HuH-7.5 (cell line): Measurements from ENCODE around the gene SAG.

Experiments used
- DNase-seq: peaks from one replicate; pipeline ENCODE4 v3.0.0; 2011; ENCODE audit warnings: low spot score

Gene SAG

GRCh38 chr2:233307565-233307964 is at the start of gene SAG:
SAG (plus strand) TSS chr2:233307816; CDS start chr2:233309190, 1,374 bp downstream.
- no peak for DNase-seq

GRCh38 chr2:233258211-233258610 is 49.4 kb upstream of the SAG start:
- no peak for DNase-seq

GRCh38 chr2:233259730-233260129 is 47.9 kb upstream of the SAG start:
- DNase-seq, result no peak

DNA sequence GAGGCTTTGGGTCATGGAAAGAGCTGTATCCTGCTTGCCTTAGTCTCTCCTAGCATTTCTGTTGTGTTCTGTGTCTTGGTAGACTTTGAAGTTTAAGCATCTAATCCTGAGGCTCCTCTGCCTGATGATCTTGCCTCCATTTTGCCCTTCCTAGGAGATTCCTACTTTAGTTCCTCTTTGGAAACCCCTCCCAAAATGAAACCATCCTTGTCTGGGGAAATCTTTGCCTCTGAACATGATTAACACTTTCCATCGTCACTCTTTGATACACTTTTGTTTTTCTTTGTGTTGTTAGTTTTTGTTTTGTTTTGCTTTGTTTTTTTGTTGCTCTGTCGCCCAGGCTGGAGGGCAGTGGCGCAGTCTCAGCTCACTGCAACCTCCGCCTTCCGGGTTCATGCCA is 47.0 kb upstream of the SAG start:
- DNase-seq, result no peak

GRCh38 chr2:233261819-233262555 is 45.6 kb upstream of the SAG start:
- no peak for DNase-seq

- no peak for DNase-seq
These were observed 45.1 kb upstream of the SAG start for GRCh38 chr2:233262562-233262961.

DNA sequence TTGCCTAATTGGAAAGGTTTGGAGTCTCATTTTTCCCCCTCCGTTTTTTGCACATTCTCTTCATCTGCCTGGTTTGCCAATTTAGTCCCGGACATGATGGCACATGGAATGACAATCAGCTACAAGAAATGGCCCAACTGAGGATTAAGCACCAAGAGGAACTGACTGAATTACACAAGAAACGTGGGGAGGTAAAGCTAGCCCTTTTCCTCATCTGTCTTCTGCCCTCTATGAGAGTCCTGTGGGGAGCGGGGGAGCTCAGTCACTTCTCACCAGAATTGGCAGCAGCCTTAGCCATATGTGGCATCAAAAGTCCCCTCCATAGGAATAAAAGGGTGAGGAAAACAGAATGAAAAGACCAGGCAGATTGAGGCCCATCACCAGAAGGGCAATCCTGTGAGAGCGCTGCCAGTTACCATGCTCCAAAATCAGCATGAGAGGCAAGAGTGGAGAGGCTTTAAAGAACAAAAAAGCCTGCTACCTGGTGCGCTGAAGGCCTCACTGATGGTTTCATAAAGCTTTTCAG is 44.5 kb upstream of the SAG start:
- no peak for DNase-seq

DNA sequence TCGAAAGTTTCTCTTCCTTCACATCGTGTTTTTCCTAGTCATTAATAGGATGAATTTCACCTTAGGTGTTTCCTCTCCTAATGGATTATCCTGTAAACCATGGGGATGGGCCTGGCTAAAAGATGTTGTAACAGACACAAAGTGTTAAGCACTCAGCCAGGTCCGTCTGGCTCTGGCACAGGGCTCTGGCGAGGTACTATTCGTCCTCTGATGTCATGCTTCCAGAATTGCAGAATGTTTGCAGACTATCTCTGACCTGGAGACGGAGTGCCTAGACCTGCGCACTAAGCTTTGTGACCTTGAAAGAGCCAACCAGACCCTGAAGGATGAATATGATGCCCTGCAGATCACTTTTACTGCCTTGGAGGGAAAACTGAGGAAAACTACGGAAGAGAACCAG is 42.9 kb upstream of the SAG start:
- no peak for DNase-seq

- no peak for DNase-seq
These were observed 41.7 kb upstream of the SAG start for GRCh38 chr2:233265899-233266431.

DNA sequence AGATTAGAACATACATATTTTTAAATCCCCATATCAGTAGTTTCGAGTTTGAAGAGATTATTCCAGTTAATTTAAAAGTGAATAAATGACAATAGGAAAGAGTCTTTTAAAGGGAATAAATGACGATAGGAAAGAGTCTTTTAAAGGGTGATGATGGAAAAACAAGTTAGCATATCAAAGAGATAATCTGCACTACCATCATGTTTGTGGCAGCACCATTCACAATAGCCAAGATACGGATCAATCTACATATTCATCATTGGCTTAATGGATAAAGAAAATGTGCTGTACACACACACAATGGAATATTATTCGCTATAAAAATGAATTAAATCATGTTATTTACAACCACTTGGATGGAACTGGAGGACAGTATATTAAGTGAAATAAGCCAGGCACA is 41.1 kb upstream of the SAG start:
- DNase-seq, result no peak

GRCh38 chr2:233267516-233268245 is 39.9 kb upstream of the SAG start:
- DNase-seq, result no peak

DNA sequence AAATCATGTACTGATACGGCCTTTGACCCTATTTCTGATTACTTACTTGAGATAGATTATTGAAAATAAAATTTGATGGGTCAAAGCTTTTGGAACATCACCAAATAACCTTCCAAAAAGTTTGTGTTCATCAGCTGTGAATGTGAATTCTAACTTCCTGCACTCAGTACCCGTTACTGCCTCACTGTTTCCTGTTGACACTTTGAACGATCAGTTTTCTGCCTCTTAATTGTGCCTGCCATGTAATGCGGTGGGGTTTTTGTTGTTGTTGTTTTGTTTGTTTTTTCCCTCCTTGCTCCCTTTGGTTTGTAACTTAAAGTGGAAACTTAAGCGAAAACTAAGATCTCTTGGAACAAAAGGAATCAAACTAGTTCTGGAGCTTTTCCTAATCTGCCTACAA is 37.2 kb upstream of the SAG start:
- no peak for DNase-seq

GRCh38 chr2:233270951-233271350 is 36.7 kb upstream of the SAG start:
- DNase-seq, result no peak

GRCh38 chr2:233271693-233272092 is 35.9 kb upstream of the SAG start:
- DNase-seq, result no peak

- no peak for DNase-seq
These were observed 34.5 kb upstream of the SAG start for GRCh38 chr2:233273120-233273519.

GRCh38 chr2:233275223-233275622 is 32.4 kb upstream of the SAG start:
- DNase-seq, result no peak

DNA sequence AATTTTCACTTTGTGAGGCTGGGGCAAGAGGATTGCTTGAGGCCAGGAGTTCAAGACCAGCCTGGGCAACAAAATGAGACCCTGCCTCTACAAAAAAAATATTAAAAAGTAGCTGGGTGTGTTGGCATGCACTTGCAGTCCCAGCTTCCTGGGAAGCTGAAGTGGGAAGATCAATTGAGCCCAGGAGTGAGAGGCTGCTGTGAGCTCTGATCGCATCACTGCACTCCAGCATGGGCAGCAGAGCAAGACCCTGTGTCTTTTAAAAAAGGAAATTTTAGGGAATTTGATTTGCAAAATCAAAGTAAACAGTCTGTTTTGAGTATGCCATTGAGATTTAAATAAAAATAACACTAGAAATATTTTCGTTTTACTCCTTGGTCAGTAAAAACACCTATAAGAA is 28.7 kb upstream of the SAG start:
- no peak for DNase-seq

- no peak for DNase-seq
These were observed 27.4 kb upstream of the SAG start for GRCh38 chr2:233280114-233280693.

GRCh38 chr2:233281553-233281952 is 26.1 kb upstream of the SAG start:
- no peak for DNase-seq

- no peak for DNase-seq
These were observed 25.5 kb upstream of the SAG start for GRCh38 chr2:233281992-233282603.

- no peak for DNase-seq
These were observed 21.7 kb upstream of the SAG start for GRCh38 chr2:233285921-233286320.

DNA sequence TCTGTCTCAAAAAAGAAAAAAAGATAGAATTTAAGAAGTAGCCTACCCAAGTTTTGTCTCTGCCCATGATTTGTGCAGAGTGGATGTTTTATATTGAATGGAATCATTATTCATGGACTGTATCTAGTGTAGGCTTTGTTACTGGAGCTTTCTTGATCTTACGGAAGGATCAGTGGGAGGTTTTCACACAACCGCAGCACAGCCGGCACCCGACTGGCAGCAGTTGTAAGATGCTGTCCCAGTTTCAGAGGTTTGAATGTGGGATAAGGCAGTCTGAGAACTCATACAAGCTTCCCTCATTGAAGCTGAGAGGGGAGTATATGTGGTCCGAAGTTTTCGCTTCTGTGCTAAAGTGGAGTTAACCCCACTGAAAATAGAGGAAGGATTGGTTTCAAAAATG is 19.7 kb upstream of the SAG start:
- DNase-seq, result no peak
